COLO668 (cell line): Measurements from ENCODE around the gene FOXL2NB.

Source experiments
- DNase-seq: peaks from one replicate; lab custom pipeline; 2025; ENCODE audit not compliant: unreplicated experiment; lab: John Stamatoyannopoulos, UW

The FOXL2NB gene

DNA sequence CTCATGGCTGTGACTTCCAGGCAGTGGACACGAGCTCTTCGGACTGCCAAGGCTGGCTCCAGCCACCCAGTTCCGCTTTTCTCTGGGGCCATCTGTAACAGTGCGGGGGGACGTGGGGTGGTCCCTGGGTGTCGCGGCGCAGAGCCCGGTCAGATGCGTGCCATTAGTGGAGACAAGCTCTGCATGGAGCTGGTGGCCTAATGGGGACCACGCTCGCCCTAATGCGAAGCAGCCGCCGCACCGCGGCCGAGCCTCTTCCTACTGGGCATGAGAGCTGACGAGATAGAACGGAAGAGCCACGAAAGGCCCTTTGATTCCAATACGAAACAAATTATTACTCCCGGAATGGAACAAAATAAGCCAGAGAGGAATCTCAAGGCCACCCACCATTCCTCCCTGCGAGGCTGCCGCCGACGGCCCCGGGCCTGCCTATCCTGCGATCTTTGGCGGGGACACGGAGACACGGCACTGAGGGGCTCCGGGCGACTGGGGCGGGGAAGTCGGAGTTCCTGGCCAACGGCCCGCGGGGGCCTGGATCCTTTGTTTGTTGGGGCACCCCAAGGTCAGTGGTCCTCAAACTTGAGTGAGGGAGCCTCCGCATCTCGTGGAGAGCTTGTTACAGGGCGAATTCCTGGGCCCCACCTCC, 18.2 kb upstream of the FOXL2NB start:
- DNase-seq, result no peak

DNA sequence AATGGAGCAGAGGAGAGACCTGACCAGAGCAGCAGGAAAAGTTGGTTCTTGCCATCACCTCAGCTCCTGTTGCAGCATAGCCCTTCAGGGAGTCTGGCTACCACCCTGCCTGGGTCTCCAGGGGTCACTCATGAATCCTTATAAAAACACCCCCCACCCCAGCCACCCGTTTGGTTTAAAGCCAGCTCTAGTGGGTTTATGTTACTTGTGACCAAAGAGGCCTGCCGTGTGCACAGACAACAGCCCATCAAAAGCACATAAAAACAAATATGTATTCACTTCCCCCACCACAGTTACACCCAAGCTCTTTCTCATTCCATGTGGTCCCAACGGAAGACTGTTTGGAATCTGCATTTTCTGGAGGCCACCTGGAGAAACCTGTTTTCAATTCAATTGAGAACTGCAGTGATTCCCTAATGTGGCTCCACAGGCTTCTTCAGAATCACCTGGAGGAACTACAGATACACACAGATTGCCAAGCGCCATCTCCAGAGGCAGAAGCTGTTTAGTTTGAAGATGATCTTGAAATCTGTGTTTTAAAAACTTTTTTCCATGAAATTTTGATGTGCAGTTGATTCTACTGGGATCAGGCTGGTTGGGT, 13.8 kb upstream of the FOXL2NB start:
- DNase-seq, result no peak

DNA sequence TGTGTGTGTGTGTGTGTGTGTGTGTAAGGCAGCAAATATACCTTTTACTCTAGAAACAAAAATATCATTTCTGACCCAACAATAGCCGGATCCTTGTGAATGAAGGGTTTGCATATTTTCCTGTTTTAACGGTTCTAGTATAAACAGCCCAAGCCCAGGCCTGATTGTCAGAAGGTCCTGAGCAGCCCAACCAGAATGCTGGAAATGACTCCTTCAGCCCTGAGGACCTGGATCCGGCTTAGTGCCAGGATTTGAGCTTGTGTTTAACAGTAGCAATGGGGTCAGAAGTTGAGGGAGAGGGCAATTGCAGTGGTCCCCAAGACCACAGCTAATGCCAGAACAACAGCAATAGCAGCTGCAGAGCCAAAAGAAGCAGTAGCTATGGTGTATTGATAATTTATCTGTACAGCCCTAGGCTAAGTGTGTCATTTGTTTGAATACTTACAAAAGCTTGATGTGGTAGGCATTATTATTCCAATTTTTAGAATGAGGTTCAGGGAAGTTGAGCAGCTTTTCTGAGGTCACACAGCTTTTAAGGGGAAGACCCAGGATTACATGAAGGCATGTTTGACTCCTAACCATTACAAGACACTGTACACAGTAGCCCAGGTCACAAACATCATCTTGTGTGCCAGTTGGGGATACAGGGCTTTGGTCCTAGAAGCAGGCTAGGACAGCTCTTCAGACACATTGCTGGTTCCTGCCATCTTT, 12.9 kb upstream of the FOXL2NB start:
- DNase-seq, result no peak

DNA sequence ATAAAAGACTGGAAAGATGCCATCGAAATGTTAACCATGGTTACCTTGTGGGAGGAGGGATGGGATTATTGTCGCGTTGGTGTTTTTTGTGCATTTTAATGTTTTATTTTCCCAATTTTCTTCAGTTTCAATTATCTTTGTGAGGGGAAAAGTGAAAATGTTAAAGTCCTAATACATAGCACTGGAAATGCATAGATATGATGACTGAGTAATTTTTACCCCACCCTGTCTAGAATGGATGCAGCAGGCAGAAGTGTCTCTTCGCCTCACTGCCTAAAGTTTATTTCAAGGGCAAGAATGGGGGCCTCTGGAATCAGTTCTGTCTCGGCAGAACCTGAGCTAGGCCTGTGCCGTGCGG, 11.5 kb upstream of the FOXL2NB start:
- DNase-seq, result no peak

DNA sequence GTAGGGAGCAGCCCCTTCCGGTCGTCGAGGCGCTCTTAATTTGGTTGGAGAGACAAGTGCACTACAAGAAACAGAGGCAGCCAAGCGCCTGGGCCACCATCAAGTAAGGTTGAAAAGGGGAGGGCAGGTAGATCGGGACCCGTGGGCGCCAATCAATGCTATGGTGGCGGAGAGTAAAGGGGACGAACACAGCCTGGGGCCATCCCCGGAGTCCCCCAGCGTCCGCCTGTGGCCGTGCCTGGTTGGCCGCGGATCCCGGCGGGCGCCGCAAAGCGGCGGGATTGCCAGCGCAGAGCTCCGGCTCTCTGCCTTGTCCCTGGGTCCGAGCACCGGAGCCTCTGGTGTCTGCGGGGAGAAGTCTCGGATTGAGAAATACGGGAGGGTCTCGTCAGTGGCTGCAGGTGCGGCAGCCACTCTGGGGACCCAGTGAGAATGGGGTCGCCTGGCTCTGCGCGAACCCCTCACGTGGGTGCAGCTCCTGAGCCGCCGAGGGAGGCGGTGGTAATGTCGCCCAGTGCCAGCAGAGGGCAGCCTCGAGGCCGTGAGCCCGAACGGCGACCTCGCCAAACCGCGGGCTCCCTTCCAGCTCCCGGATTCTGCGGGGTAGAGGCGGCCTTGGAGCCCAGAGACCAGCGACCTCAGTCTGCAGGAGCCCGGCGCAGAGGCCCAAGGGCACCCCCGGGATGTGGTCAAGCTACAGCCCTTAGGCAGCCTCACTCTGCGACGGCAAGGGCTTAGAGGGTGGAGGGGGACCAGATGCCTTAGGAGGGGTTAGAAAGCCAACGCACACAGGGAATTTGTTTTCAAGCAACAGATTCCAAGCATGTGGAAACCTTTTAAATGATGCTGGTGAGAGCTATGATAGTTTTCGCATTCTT, 10.9 kb upstream of the FOXL2NB start:
- peak; percentile 38 for DNase-seq

DNA sequence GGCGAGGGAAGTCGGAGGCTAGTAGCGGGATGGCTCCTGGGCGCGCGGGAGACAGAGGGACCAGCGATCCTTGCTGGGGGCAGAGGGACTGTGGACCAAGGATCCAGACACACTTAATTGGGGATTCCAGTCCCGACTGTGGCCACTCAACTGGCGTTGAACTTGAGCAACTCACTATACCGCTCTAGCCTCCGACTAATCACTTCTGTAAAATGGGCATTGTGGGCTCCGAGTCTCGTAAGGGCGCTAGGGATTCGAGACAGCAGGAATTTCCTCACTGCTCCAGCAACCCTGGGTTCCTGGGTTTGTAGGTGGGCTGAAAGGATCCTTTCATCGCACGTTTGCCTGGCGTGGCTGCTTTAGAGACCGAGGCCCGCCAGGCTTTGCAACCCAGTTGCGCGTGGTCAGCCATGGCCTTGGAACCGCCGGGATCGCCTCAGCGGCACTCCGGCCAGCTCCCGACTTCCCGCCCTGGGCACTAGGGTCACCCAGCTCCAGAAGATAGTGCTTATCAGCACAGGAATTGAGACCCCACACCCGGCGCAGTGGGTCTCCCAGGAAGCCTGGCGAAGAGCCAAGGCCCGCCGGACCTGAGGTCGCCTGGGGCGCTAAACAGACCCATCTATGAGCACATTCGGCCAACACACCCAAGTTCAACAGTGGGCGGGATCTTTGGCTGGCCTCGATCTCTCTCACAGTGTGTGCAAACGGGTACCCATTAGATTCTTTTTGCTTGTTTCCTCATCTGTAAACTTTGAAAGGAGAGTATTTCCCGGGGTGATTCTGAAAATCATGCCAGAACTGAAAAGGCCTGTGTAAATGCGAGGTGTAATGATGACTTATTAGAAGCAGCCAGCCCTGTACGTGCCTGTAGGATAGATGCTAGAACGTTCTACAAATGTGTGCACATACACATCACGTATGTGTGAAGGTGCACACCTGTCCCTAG, 10.0 kb upstream of the FOXL2NB start:
- no peak for DNase-seq

DNA sequence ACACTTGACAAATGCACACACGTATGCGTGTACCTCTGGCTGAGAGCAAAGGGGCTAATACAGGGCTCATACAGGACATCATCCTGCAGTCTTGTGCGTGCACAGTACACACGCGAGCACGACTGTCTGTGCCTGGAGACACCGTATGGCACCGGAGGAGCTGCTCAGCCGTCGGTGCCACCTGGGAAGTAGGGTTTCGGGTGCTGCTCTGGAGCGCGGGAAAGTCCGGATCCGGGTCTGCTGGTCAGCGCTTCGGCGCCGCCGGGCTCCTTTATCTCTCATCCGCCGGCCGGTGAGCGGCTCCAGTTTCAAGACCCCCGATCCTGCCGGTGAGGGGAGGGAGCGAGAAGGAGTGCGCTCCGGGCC, 9.3 kb upstream of the FOXL2NB start:
- DNase-seq, result no peak

DNA sequence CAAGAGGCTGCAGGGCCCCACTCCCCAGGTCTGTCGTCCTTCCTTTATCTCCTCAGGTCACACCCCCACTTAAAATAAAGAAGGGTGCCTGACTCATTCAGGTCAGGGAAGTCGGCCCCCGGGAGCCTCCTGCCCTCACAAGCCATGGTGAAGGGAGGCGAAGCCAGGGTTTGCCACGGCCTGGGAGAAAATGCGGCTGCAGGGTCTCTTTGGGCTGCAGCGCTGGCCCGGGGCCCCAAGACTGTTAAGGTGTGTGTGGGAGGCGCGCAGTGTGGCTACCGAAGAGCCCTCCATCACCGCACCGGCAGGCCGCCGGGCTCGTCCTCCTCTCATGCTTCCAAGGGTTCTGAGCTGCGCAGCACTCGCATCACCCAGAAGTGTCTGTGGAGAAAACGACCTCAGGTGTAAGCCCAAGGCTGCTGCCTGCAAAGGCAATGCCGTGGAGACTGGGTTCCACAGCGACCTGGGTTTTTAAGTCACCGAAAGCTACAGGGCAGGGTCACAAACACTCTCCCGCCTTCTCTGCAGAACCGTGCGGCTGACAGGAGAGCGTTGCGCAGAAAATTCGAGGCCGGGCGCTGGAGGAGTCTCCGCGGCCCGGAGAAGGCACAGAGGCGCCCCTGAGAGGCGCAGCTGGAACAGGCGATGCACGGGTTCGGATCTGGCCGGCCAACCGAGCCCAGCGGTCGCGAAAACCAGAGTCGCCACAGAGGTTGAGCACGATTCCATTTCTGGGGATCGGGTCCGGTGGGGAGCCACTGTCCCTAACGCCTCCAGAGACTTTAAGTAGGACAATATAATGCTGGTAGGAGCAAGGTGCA, 8.8 kb upstream of the FOXL2NB start:
- no peak for DNase-seq

DNA sequence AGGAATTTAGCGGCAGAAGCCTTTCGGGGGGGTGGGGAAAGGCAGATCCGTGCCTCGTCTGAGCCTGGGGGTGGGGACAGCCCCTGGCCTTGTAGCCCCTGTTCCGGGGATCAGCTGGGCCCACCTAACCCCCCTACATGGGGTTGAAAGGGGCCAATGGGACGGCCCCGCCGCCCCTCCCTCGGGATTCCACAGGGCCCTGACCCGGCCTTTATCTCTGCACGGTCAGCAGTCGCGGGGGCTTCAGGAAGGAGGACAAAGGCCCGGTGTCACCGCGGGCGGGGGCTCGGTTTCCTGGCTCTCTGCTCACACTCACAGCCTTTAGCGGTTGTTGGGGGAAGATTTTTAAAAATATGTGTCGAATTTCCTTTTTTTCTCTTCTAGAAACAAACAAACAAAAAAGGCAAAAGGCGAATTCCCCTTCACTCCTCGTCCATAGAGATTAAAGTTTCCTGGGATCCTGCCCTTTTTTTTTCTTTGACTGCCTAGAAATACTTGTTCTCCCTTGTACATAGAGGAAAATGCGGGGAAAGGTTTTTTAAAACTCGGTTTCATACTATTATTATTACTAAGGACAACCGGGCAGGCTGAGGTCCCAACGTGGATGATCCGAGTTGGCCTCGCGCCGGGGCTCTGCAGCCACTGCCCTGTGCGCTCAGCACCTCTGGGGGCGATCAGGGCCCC, 8.0 kb upstream of the FOXL2NB start:
- no peak for DNase-seq

DNA sequence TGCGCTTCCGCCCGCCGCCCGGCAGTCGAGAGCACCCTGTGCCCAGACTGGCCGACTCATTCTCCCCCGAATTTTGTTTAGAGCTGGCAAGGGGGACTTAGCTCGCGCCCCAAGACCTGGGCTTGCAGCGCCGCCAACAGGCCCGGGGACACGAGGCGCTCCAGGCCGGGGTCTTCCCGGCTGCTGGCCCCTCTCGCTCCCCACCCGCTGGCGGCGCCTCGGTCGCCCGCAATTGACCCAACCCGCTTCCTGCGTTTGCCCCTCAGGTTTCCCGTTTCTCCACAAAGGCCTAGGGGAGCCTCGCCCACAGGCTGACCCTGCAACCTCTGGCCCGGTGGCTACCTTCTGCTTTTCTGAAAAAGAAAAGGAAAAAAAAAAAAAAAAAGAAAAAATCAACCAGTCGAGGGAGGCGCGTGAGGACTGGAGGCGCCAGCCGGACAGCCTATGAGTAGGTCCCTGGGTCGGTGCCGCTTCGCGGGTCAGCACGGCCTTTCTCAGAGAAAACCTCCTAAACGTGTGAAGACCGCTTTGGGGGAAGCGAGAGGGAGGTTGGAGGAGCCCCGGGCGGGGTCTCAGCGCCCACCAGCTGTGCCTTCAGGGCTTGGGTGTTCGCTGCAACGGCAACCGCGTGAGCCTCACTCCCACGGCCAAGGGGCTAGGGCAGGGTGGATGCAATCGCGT, 7.3 kb upstream of the FOXL2NB start:
- no peak for DNase-seq

DNA sequence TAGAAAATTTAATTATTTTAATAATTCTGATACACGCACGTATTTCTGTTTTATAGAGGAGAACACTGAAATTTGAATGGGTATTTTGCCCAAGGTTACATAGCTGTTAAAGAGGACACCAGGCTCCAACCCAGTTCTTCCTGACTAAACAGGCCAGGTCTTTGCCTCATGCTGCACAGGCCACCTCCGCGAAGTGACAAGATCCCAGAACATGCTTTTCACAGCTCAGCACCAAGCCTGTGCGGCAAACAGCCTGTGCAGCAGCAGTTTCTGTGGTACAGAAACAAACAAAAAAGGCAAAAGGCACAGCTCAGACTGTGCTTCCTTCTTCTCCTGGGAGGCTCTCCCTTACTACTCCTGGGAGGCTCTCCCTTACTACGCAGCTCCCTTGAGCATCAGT, 6.6 kb upstream of the FOXL2NB start:
- DNase-seq, result no peak

DNA sequence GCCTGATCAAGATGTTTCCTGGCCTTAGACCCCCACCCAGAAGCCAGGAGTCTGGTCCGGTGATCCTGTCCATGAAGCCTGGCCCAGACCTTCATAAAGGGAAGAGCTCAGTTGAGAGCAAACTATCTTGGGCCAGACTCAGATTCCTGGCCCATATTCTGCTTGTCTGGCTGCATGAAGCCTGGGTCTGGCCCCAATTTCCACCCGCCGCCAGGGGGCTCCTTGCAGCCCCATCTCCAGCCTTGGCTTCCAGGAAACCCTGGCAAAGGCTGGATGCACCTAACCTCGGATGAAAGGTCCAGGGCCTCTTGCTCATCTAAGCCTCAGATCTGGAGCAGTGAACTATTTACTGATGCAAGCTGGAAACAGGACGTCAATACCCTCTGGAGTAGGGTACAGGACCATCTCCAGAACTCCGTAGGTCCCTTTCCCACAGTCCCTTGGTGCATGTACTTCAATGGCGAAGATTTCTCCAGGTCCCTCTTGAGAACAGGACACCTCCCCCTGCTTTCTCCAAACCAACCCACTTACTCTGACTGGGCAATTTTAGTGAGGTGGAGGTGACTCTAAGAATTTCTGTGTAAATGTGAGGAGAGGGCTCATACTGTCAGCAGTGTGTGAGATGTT, 5.6 kb upstream of the FOXL2NB start:
- peak; percentile 35 for DNase-seq

DNA sequence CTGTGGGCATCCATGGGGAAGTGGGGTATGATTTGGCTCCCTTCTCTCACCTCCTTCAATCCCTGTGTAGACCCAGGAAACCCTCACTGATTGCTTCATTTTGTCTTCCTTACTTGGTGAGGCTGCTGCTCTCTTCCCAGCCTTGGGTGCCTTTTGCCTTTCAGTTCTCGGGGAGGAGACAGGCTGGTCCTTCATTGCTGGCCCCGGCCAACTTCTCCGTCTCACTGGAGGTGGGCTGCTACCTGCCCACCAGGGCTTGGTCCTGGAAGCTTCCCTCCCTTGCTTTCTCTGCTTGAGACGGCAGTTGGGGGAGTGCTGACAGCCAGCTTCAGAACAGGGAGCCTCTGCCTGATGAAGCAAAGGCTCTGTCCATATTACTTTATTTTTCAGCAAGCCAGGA, 4.7 kb upstream of the FOXL2NB start:
- DNase-seq, result no peak

DNA sequence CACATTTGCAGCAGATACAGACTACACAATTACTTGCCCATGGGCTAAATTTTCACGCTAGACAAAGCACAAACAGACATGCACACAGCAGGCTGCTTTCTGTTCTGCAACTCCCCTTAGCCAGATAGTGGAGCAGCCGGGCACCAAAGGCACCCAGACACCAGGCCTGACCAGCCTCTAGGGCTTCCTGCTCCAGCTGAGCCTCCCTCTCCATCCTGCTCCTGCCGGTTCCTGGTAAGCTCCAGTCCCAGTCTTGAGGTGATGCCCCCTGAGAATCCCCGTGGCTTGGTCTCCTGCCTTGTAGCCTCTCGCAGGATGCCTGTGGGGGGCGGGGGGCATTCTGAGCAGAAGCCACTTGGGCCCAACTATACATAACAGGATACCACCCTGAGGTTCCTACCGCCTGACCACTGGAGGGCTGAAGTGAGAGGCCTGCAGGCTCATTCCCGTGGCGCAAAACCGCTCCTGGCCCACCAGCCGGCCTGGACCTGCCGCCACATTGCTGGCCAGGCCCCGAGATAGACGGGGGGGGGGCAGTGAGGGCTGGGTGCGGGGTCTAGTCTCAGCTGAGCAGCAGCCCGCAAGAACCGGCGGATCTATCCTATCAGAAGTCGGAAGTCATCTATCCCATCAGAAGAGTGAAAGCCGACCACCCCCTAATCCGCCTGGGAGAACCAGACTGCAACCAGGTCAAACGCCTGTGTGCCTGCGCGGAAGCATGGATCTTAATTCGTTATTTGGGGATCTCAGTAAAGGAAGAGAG, 4.0 kb upstream of the FOXL2NB start:
- no peak for DNase-seq

DNA sequence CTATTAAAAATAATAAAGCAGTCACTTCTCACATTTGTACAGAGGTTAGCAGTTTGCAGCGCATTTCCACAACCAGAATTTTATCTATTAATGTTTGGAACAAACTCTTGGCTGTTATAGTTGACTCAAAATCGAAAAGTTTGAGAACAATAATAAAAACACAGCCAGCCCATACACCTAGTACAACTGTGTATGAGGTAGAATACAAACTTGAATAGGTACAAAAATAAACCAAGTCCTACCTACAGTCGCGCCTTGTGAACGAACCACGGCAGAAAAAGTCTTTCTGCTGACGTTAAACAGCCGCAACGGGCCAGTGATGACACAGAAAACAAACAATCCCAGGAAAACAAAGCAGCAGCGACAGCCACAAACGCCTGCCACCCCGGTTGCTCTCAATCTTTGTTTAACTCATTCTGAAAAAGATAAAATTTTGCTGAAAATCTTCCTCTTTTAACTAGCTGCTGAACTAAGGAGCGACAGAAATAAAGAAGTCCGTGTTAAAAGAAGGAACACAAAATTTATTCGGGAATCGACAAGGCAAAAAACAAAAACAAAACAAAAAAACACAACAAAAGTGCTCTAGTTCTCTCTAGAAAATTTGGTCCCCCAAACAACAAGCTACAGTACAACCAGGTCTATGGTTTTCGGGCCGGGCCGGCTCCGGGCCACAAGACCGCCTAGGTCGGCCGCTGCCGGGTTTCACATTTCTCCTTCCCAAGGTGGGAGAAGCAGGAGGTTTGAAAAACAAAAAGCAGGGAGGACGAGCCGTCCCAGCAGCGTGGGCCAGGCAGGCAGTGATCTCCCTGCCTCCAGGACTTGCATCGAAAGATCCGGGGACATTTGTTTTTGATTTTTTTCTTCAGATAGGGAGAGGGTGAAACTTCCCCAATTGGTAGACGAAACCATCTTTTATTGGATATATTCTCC, 3.0 kb upstream of the FOXL2NB start:
- DNase-seq, result peak; percentile 11

DNA sequence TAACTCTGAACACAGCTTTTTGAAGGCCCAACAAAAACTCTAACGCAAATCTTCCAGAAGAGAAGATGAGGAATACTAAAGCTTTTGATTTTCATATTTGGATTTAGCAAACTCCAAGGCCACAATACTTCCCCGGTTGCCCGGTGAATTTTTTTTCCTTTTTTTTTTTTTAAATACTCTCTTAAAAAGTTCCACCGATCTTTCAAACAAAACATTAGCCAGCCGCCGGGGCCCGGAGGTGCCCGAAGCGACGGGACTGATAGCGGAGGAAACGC, 2.4 kb upstream of the FOXL2NB start:
- DNase-seq, result no peak
